Body of pancreas (tissue), 4 donors: ENCODE measurements around the gene MEN1. TPM values are rescaled to one million over a fixed set of nuclear protein-coding genes. Genes with fewer than 3 reads are reported as not detected.
A peak's percentile ranks its signal among the peaks of the same experiment; 100 is the strongest.
"Not testable (repeated sequence)": the region's sequence is repeated elsewhere in the genome, so short reads cannot be mapped to it uniquely, and the experiment has no call there.

Source experiments
- ATAC-seq: fragments of 150-250 bp; one replicate; pipeline ENCODE4 v1.9.1; 2016
- DNase-seq, 4 donors: peaks; one replicate each; pipeline ENCODE4 v3.0.0-alpha.2; 2019
- H3K27ac ChIP-seq, 4 donors: fragments of 200-600 bp; sonication (generic); 1 replicate in 3 of 4; 2 replicates in 1 of 4; pipeline versions ENCODE4 v1.5.1 to v1.6.1; 2016 to 2019; ENCODE audit warnings: mild to moderate bottlenecking in 1 of 4, mixed read lengths in 1 of 4, moderate library complexity in 1 of 4
- H3K27me3 ChIP-seq, 2 donors: fragments of 200-600 bp; sonication (generic); one replicate each; pipeline ENCODE4 v1.6.0; 2016; ENCODE audit warnings: mild to moderate bottlenecking in 1 of 2
- H3K36me3 ChIP-seq, 2 donors: fragments of 200-600 bp; sonication (generic); replicated peaks in 1 of 2; 2 replicates each; pipeline ENCODE4 v1.5.1; 2016; ENCODE audit warnings: low read depth in 2 of 2; ENCODE audit not compliant: insufficient read depth in 1 of 2
- H3K4me1 ChIP-seq: fragments of 200-600 bp; sonication (generic); one replicate; pipeline ENCODE4 v1.6.0; 2016
- H3K4me3 ChIP-seq, 2 donors: fragments of 200-600 bp; sonication (generic); 1 replicate in 1 of 2; 2 replicates in 1 of 2; pipeline ENCODE4 v1.5.1; 2016 to 2019
- H3K9me3 ChIP-seq, 3 donors: fragments of 200-600 bp; sonication (generic); 1 replicate in 2 of 3; 2 replicates in 1 of 3; pipeline ENCODE4 v1.5.1; 2016
- CTCF ChIP-seq, 7 experiments: fragments of 450-650 bp in 4 of 7; fragments of 200-600 bp in 3 of 7; sonication (generic) in 3 of 7; IDR thresholded peaks; one replicate each; pipeline ENCODE4 v1.5.1; 2016 to 2019; ENCODE audit warnings: antibody characterized with exemption in 7 of 7
- POLR2A ChIP-seq, 3 donors: fragments of 450-650 bp; IDR thresholded peaks; one replicate each; pipeline ENCODE4 v1.6.1; 2016; ENCODE audit warnings: antibody characterized with exemption in 3 of 3, mild to moderate bottlenecking in 2 of 3
- WGBS, 2 donors: methylation state at CpG; one replicate each; pipeline ENCODE4 v1.1.5; 2017; 5-methylcytosine and 5-hydroxymethylcytosine counted together
- intact Hi-C: fragments of 100-400 bp; cut with DNase I; formaldehyde crosslinking; loops from one replicate; pipeline ENCODE4 v1.15.1; 2023
- total RNA-seq, 2 donors: library from RNA; depleted of rRNA; stranded (reverse); fragments of >200 nt; gene quantifications; one replicate each; pipeline ENCODE4 v1.1.0, GENCODE V29; 2016

MEN1 gene
- total RNA-seq, 2 donors from 2014 or later: 18.8 to 18.9 TPM

GRCh38 chr11:64849598-64850356 is 39.4 kb upstream of the MEN1 start:
- ATAC-seq: no peak
- peak overlapping the region in 2 of 4 donors; percentile 58 to 68 for H3K27ac ChIP-seq
- H3K4me3 ChIP-seq: no peak overlapping the region
- WGBS, 2 donors: 86 to 89% methylated on average over 15 to 16 of the region's 19 CpGs
- intact Hi-C loops: loop anchor here (5.0 kb wide), 1 partner anchor 48 kb away; no protein-coding TSS in a partner anchor
- no peaks in the 10 kb centered on the region for H3K27me3 ChIP-seq
- no peaks in the 10 kb centered on the region for H3K9me3 ChIP-seq
- DNase-seq: no peak
- peaks cover 42% of the 10 kb centered on the region for H3K4me1 ChIP-seq
- no peak for TF ChIP-seq POLR2A (IDR thresholded peaks at IDR 0.05)
- TF ChIP-seq CTCF (IDR thresholded peaks at IDR 0.05): no peak
- H3K36me3 ChIP-seq: no peaks in the 10 kb centered on the region

GRCh38 chr11:64848826-64849597 is 38.7 kb upstream of the MEN1 start:
- 61 to 68% methylated on average over 4 to 16 of the region's 16 CpGs for WGBS, 2 donors
- Histone ChIP-seq H3K4me3 (no peak overlapping the region), H3K4me1 (peaks cover 34% of the 10 kb centered on the region), H3K27me3 (no peaks in the 10 kb centered on the region), H3K27ac (peak overlapping the region; percentile 23 to 68 (median 60)), H3K9me3 (no peaks in the 10 kb centered on the region), H3K36me3 (no peaks in the 10 kb centered on the region)
- ATAC-seq (peak; percentile 20), DNase-seq (peak; percentile 73 to 91 (median 88))
- intact Hi-C loops: loop anchor here (5.0 kb wide), 1 partner anchor 48 kb away; no protein-coding TSS in a partner anchor
- TF ChIP-seq CTCF (IDR thresholded peaks at IDR 0.05): peak in 5 of 7 experiments; percentile 14 to 58 (median 47)
- TF ChIP-seq POLR2A (IDR thresholded peaks at IDR 0.05): peak in 1 of 3 donors; percentile 6

- peaks cover 34% of the 10 kb centered on the region for H3K4me1 ChIP-seq
- DNase-seq: no peak
- ATAC-seq: no peak
- H3K36me3 ChIP-seq: no peaks in the 10 kb centered on the region
- H3K27me3 ChIP-seq: no peaks in the 10 kb centered on the region
- H3K4me3 ChIP-seq: no peak overlapping the region
- TF ChIP-seq CTCF (IDR thresholded peaks at IDR 0.05) (no peak), POLR2A (IDR thresholded peaks at IDR 0.05) (no peak)
- peak overlapping the region; percentile 23 to 68 (median 60) for H3K27ac ChIP-seq
- intact Hi-C loops: loop anchor here (5.0 kb wide), 1 partner anchor 49 kb away; no protein-coding TSS in a partner anchor
- 78 to 80% methylated on average over 6 of the region's 6 CpGs for WGBS, 2 donors
- no peaks in the 10 kb centered on the region for H3K9me3 ChIP-seq
Measured at GRCh38 chr11:64848214-64848825, 38.0 kb upstream of the MEN1 start.

- peak; percentile 95 to 99 (median 98) for TF ChIP-seq CTCF (IDR thresholded peaks at IDR 0.05)
- TF ChIP-seq POLR2A (IDR thresholded peaks at IDR 0.05): no peak
- Histone ChIP-seq H3K4me1 (peaks cover 46% of the 10 kb centered on the region), H3K36me3 (no peaks in the 10 kb centered on the region), H3K4me3 (no peak overlapping the region), H3K9me3 (no peaks in the 10 kb centered on the region), H3K27me3 (no peaks in the 10 kb centered on the region), H3K27ac (peak overlapping the region in 1 of 4 donors; percentile 58)
- intact Hi-C loops: loop anchor here (5.0 kb wide), 1 partner anchor 50 kb away; no protein-coding TSS in a partner anchor
- 22 to 23% methylated on average over 9 to 13 of the region's 13 CpGs for WGBS, 2 donors
- ATAC-seq (peak; percentile 58), DNase-seq (peak; percentile 92 to 94 (median 93))
Measured at GRCh38 chr11:64846998-64847666, 36.8 kb upstream of the MEN1 start.

- not testable (repeated sequence) for H3K36me3 ChIP-seq, H3K27me3 ChIP-seq, ATAC-seq, H3K9me3 ChIP-seq, DNase-seq, H3K4me3 ChIP-seq
- Histone ChIP-seq H3K27ac (peak overlapping the region in 1 of 4 donors; percentile 86), H3K4me1 (peaks cover 52% of the 10 kb centered on the region)
- intact Hi-C loops: loop anchor here (5.0 kb wide), 1 partner anchor 52 kb away; no protein-coding TSS in a partner anchor
- 83% methylated on average over 8 of the region's 8 CpGs for WGBS, 2 donors
Measured at GRCh38 chr11:64845776-64846129, 35.4 kb upstream of the MEN1 start.
